GM19395 (cell line): ENCODE results near the gene NOC4L.

ENCODE experiments used
- ATAC-seq: cut with Tn5 transposase; IDR thresholded peaks from one replicate; pipeline ENCODE4 v1.9.1; 2021; ENCODE audit warnings: mild to moderate bottlenecking, moderate library complexity; ENCODE audit not compliant: unreplicated experiment

The NOC4L gene

GRCh38 chr12:132166801-132167591 lies 22.7 kb downstream of the NOC4L start:
- no peak for ATAC-seq

GRCh38 chr12:132167611-132168310 lies 23.5 kb downstream of the NOC4L start:
- ATAC-seq: no peak

DNA sequence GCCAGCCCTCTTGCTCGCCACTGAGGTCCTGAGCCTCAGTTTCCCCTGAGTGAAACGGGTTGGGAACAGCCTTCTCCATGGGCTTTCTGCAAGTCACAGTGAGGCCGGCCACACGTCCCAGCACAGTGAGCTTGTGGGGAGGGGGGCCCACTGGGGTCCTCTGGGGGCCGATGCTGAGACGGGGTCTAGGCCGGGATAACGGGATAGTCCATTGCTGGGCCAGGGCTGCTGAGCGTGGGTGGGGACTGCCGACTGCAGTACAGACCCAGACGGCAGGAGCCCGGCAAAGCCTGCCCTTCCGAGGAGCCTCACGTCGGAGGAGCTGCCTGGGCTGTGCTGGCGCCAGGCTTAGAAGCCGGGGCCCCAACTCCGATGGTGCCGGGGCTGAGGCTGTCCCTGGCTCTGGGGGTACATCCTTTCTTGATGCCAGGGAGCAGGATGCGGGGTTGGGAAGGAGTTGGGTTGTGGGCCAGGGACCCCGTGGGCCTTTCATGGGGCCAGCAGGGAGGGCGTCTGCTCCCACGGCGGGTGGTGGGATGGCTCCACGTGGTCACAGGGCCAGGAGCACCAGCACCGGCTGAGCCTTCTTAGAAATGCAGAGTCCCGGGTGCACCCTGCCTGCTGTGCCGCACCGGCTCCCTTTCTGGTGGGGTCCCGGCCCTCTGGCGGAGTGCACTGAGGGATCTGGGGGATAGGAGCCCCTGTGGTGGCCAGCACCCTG lies 24.2 kb downstream of the NOC4L start:
- no peak for ATAC-seq

- no peak for ATAC-seq
These were observed 25.1 kb downstream of the NOC4L start for GRCh38 chr12:132169376-132169775.

DNA sequence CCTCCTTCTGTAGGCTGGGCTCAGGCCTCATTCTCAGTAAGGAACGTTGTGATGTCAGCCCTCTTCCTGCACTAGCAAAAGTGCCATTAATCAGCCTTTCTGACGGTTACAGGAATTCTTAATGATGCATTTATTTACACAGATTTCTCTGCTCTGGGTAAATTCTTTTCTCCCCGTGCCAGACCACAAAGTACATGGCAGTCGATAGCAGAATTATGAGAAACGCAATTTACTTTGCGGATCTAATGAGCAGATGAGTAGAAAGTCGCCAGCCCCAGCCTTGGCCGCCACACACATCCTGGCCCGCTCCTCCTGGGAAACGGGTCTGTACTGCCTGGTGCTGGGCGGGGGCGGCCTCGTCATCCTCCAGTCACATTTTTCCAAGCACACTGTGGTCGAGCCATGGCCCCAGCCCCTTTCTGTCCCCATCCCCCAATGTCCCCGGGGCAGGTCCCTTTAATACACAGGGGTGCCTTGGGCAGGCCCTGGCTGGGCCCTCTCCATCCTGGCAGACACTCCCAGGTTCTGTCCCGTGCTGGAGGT lies 25.9 kb downstream of the NOC4L start:
- no peak for ATAC-seq

GRCh38 chr12:132170637-132171292 lies 26.5 kb downstream of the NOC4L start:
- ATAC-seq: no peak

DNA sequence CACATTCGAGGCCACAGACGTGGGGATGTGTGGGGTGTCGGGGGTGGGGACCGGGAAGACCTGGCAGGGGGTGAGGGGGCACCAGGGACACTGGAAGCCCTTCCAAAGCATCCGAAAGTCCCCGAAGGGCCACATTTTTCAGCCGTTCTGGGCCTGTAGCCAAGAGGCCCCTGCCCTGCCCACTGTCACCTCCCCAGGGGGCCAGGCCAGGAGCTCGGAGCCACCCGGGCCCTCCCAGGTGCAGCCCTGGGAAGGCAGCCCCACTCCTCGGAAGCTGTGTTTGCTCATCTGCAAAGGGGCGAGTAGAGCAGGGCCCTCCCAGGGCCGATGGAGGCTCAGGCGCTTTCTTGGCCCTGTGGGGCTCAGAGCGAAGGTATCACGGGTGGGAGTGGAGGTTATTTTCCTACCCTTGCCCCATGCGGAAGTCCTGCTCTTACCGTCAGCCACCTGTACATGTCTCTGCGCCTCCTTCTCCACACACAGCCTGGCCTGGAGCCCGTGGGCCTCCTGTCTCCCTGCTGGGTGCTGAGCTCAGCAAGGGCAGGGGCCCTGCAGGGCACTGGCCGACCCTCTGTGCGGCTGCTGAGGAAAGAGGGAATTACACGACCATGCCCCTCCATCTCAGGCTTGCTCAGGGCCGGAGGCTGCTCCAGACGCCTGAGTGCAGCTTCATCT lies 27.2 kb downstream of the NOC4L start:
- ATAC-seq: no peak

DNA sequence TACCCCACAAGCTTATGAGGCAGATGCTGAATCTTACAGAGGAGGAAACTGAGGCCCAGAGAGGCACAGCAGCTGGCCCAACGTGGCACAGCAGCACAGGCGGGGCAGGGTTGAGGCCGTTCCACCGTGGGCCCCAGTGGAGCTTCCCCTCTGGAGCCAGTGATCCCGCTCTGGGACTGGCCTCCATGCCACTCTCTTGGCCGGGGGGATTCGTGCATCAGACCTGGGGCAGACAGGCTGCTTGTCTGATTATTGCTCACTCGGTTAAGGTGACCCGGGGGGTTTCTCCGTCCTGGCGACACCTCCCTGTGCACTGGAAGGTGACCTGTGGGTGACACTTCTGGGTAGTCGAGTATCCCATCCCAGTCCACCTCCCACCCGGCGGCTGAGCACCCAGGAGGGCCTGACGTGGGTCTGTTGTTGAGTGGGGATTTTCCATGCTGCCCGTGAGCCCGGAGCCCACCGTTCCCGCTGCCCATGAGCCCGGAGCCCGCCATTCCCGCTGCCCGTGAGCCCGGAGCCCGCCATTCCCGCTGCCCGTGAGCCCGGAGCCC lies 27.8 kb downstream of the NOC4L start:
- ATAC-seq: no peak

GRCh38 chr12:132172619-132173018 lies 28.4 kb downstream of the NOC4L start:
- ATAC-seq: no peak

DNA sequence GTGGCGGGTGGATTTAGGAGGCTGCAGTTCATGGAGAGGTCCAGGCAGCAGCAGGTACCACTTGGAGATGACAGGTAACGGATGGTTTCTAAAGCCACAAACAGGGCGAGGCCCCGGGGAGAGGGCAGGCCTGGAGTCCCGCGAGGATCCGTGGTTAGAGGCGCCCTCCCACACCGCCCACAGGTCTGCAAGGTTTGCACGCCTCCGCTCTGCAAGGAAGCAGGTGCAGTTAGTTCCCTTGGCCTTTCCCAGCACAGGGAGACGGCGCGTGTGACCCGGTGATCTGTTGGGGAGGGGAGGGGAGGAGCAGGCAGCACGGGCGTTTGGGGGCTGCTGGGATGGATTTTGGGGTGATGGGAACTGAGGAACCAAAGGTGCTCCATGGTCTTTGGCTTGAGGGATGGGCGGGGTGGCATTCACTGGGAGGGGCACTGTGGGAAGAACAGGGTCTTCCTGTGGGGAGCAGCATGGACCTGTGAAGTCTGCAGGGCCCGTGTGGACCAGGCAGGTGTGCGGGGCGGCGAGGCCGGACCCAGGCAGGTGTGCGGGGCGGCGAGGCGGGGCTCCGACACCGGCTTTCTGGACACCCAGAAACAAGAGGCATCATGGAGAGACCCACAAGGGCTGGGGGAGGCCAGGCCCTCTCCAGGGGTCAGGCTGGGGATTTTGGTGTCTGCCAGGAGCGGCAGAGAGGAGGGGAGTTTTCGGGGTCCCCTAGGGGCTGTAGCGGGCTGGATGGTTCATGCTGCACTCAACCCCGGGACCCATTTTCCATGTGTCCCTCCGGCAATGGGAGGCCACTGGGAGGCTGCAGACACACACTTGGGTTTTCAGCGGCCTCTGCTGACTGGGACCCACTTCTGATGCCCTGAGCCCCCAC lies 29.1 kb downstream of the NOC4L start:
- no peak for ATAC-seq

DNA sequence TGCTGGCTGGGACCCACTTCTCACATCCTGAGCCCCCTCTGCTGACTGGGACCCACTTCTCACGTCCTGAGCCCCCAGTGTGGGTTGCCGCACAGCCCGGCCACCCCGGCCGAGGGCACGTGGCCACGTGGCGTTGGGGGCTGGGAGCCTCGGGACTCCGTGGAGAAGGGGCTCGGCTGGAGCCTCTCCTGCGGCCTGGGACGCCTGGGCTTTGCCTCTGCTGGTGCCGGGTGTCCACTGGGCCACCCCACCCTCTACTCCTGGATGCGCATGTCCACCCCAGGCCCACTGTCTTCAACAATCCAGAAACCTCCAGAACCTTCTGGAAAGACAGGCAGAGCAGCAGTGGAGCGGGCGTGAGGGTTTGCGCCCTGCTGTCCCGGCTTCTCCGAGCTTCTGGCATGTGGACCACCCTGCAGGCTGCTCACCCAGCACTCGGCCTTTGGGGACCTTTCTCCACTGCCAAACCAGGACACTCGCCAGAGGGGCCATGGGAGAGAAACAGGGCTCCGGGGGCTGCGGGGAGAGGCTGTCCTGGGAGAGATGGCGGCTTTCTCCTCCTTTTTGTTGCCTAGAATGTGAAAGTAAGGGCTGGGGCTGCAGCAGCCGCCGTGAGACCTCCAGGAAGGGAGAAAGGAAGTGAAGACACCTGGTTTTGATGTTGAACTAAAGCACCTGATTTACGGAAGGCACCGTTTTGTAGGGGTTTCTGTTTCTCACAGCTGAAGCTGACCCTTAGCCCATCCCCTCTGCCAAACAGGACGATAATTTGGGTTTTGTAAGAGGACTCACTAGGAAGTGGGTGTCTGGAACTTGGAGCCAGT lies 30.0 kb downstream of the NOC4L start:
- no peak for ATAC-seq

- no peak for ATAC-seq
These were observed 30.7 kb downstream of the NOC4L start for GRCh38 chr12:132174839-132175490.

DNA sequence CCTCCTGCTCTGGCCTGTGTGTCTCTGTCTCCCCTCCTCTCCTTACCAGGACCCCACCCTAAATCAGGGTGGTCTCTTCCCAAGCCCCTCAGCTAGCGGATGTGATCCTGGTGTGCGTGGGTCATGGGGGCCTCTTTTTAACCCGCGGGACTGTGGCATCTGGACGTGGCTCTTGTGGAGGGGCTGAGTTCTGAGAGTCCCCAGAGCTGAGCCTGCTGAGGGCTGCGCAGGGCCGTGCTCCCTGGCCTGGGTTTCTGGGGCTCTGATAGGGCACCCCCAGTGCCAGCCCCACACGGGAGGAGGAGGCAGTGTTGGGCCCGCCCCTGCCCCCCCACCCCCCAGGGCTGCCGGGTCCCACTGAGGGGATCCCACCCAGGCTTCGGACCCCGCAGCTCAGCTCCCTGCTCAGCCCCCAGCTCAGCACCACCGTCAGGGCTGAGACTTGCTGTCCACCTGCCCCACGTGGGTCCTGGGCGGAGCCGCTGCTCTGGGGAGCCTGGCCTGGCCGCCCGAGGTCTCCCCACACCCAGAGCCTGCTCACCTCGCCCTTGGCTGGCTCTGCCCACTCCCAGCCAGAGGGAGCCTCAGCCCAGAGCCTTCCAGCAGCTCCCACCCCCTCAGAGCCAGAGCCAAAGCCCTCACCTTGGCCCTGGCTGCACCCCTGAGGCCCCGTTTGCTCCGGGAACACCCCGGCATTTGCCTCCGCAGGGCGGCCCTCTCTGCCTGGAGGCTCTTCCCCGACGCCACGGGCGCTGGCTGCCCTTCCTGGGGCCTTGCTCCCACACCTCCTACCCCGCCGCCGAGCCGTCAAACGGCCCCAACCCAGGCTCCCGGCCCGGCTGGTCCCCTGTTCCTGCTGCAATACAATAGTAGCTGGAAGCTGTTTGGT lies 31.5 kb downstream of the NOC4L start:
- no peak for ATAC-seq

- no peak for ATAC-seq
These were observed 32.2 kb downstream of the NOC4L start for GRCh38 chr12:132176385-132176919.

- ATAC-seq: no peak
These were observed 32.8 kb downstream of the NOC4L start for GRCh38 chr12:132176920-132177551.

DNA sequence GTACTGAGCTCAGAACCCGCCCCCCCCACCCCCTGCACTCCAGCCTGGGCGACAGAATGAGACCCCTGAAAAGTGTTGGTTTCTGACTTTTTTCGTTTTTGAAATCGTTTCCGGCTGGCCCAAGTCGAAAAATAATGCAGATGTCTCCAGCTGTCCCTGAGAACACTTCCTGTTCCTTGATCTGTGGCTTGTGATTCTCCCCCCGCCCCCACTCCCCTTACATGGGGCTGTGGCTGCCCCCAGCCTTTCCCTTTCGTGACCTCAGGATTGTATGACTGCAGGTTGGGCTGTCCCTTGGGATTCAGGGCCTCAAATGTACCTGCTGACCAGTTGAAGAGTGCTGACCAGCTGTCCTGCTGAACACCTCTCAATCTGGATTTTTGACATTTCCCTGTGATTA lies 34.1 kb downstream of the NOC4L start:
- ATAC-seq: no peak
